Measurements from ENCODE around the gene SHISAL1.

SHISAL1 gene

DNA sequence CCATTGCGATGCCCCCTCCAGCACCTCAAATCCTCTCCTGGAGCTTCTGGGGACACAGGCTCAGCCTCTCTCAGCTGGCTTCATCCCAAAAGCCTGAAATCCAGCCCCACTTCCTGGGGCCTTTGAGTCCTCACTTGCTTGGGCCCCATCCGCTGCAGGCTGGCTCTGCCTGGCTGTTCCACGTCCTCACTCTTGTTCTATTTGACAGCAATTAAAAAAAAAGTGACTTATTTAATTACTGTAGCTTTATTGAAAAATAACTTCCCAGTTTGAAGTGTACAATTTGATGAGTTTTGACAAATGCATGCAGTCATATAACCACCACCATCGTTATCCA is 104.8 kb downstream of the SHISAL1 start:
- no peak for DNase-seq (ENCODE audit: low spot score)

DNA sequence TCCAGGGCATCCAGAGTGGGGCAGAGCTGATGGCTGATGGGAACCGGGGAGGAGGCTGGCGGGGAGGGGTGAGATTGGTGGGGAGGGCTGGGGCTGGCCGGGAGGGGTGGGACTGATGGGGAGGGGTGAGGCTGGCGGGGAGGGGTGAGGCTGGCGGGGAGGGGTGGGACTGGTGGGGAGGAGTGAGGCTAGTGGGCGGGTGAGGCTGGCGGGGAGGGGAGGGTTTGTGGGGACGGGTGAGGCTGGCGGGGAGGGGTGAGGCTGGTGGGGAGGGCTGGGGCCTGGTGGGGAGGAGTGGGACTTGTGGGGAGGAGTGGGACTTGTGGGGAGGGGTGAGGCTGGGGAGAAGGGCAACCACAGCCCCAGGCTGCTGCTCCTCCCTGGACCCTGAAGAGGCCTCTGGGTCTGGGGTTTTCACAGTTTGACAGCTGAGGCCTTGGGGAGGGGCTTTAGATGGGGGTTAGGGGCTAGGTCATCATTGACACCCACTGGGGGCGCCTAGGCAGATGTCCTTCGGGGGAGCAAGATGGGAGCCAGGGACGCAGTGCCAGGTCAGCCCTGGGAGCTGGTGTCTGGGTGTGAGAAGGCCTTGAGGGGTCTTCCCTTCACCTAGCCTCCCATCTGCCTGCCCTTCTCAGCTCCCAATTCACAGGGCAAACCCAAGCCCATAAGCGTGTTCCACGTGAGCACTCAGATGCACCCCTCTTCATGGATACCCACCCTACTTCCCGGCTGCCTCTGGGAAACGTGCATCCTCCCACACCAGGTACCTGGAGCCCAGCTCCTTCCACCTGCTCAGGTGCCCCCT is 105.4 kb downstream of the SHISAL1 start:
- no peak for DNase-seq (ENCODE audit: low spot score)

DNA sequence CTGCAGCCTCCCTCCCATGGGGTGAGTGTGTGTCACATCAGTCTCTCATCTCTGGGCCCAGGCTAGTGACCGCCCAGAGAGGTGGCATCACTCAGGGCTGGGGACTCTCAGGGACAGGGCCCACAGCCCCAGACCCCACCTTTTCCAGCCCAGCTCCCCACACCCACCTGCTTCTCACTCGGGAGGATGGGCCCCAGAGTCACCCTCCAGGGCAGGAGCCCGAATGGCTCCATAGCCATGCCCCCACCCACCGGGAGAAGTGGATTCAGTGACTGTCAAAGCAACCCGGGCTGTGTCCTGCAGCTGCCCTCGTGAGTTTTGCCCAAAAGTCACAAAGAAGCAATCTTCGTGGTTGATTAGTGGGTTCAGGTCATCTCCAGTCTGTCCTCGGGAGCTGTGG is 106.1 kb downstream of the SHISAL1 start:
- no peak for DNase-seq (ENCODE audit: low spot score)

DNA sequence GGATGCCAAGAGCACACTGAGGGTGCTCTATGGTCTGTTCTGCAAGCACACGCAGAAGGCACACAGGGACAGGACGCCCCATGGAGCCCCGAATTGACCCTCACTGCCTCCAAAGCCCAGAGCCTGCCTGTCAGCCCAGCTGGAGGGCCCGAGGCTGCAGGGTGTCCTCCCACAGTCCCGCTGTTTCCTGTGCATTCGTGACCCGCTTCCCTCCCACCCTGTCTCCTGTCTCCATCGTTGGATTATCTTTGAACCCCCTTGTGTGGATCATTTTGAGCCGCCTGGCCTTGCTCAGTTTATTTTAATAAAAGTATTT is 106.5 kb downstream of the SHISAL1 start:
- no peak for DNase-seq (ENCODE audit: low spot score)

DNA sequence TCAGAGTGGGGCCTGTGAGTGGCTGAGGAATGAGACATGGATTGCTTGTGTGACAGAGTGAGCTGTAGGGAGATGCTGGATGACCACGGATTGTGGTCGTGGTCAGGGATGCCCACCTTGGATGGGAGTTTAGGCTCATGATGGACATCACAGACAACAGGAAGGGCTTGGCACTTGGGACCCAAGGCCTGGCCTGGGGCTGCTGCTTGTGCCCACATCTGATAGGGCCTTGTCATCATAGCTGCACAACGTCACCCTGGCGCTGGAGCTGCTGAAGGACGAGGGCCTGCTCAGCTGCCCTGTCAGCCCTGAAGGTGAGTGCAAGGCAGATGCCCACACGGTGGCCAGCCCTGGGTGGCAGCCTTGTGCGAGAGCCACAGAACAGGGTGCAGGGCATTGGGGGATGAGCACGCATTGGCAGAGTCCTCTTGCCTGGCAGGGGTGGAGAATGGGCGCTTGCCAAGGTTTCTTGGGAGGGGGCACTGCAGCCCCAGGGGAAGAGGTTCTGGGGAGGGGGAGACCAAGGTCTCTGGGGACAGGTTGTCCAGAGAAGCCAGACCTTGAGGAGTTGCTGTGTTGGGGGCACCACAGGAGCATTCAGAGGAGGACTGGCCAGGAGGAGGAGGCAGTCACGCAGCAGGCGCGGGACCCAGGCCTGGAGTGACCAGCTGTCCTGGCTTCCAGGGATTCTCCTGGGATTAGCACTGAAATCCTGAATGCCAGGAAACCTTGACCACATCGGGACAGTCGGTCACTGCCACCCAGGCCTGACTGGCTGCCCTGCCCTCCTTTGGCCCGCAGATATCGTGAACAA is 107.0 kb downstream of the SHISAL1 start:
- DNase-seq (ENCODE audit: low spot score) = no peak

DNA sequence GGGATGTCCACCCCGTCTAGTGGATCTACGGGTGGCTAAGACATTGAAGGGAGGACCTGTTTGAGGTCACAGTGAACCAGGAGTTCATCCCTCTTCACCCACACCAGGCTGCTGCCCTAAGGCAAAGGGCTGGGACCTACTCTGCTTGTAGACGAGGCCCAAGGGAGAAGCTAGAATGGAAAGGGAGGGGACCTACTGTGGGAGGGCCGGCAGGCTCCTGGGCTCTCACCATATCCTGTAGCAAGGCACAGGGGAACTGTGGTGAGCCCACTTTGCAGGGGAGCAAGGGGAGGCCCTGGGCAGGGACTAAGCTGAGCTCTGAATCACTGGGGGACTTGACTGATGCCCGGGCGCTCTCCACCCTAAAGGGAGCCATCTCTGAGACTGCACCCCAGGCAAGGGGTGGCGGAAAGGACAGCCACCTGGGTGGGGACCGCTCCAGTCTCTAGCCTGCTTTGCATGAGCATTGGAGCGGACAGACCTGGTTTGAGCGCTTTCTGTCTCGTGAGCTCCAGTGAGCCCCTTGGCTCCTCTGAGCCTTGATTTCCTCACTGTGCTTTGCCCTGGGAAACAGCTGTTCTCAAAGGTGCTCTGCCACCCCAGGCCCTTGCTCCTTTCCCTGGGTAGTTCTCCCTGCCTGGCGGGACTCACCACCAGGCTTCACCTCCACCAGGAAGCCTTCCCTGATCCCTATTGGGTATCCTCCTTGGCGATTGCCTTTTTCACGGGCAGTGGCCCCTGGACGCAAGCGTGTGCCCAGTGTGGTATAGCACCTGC is 107.8 kb downstream of the SHISAL1 start:
- no peak for DNase-seq (ENCODE audit: low spot score)

DNA sequence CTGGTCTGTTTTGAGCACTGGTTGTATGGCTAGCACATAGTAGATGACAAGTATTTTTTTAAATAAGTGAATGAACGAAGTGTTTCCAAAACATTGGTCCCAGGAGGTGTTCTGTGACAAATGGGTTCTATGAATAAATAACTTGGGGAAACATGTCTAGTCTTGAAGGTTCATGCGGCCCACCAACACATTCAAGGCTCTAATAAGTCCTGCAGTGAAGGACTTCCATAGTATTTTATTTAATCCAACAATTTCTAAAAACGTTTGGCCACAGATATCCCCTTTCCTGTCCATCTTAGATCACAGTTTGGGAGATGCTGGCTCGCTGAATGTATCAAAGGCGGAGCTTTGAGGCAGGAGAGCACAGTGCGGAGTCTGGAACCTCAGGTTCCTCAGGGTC is 109.5 kb downstream of the SHISAL1 start:
- no peak for DNase-seq (ENCODE audit: low spot score)

DNA sequence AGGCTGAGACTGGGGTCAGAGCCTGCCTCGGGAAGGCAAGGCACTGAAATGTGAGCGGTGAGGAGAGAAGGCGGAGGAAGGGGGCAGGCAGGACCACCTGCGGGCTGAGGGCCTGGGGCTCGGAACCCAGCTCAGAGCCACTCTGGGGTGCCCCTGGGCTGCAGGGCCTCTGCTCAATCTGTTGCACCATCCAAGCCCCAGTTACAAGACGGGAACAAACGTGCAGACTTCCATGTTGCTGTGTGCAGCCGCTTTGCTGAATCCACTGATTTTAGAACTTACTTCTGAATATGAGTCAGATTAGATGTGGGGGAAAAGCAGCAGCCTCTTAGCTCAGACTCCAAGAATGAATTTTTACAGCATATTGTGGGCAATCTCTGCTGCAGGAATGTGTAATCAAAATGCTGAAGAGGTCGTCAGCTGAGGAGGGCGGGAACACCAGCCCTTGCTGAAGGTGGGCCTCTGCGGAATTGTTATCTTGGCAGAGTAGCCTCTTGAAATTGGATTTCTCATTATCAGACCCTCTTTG is 110.4 kb downstream of the SHISAL1 start:
- no peak for DNase-seq (ENCODE audit: low spot score)

DNA sequence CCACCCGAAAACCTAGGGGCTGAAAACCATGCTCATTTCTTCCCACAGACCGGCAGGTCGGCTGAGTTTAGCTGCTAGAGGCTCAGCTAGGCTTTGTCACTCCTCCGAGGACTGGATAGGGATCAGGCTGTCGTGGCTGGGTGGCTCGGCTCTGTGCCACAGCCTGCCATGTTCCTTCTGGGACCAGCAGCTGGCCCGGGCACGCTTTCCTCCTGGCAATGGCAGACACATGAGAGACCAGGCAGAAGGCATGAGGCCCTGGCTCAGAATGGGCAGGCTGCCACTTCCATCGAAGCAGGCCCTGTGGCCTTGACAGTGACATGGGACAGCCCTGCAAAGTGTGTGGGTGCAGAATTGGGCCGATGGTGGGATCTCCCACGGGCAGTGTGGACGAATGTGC is 111.1 kb downstream of the SHISAL1 start:
- no peak for DNase-seq (ENCODE audit: low spot score)

DNA sequence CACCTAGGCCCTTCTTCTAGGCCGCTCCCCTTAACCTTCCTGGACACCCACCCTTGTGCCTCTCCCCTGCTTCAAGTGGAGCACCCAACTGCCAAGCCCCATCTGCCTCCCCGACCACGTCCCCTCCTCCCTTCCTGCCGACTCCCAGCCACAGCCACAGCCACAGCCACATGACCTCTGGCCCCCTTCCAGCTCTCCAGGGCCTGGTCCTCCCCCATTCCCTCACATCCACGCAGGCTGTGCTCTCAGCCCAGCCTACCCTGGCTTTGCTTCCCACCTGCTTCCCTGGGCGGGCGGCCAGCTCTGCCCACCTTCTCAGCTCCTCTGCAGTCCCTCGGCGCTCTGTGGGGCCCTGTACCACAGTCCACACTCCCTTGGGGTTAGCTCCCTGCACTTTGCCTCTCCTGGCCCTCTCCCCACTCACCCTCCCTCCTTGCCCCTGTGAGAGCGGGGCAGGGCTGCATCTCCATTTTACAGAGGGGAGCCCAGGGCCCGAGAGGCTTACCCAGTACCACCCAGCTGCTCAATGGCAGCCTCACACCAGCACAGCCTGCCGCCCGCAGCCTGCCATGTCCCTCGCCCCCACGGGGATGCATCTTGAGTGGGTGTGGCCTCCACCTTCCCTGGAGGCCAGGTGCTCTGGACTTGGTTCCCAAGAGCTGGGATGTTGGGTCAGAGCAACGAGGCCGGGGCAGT is 111.7 kb downstream of the SHISAL1 start:
- no peak for DNase-seq (ENCODE audit: low spot score)

DNA sequence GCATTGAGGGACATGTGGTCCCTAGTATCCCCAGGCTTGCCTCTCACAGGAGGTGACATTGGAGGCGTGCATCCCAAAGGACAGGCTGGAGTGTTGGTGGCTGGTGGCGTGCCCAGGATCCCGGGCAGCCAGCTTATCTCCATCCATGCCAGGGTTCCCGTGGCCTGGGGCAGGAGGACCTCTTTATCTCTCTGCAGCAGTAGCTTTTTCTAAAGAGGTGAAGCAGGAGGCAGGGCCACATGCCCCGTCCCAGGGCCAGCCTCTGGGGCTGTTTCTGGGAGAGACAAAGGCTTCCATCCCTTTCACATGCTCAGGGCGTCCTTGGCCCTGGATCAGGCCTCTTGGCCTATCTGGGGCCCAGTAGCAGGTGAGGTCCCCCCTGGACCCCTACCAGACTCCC is 112.3 kb downstream of the SHISAL1 start:
- DNase-seq (ENCODE audit: low spot score) = no peak

DNA sequence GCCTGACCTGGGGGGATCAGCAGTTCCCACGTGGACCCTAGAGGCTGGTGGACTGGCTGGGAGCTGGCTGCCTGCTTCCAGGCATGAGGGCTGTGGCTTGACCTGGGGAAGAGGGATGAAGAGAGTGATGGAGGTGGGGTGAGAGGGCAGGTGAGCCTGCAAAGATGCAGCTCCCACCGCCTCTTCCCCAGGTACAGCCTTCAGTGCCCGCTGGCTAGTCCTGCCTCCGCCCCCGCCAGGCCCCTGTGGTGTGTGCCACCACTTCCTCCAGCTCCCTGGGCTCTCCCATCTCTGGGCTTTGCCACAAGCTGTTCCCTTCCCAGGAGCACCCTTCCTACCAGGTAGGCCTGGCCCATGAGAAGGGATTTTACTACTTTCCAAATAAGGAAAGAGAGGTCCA is 112.9 kb downstream of the SHISAL1 start:
- DNase-seq (ENCODE audit: low spot score) = no peak

DNA sequence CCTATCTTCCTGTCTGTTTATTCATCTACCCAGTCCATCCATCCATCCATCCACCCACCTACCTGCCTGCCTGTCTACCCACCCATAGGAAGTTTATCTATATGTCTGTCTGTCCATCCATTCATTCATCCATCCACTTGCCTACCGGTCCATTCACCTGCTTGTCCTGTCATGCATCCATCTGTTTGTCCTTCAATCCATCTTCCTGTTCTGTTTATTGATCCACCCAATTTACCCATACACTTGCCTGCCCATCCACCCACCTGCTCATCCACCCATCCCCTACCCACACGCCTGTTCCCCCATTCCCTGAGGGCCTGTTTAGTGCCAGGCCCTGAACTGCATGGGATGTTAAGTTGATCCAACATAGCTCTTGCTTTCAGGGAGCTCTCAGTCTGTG is 113.6 kb downstream of the SHISAL1 start:
- DNase-seq (ENCODE audit: low spot score) = no peak

DNA sequence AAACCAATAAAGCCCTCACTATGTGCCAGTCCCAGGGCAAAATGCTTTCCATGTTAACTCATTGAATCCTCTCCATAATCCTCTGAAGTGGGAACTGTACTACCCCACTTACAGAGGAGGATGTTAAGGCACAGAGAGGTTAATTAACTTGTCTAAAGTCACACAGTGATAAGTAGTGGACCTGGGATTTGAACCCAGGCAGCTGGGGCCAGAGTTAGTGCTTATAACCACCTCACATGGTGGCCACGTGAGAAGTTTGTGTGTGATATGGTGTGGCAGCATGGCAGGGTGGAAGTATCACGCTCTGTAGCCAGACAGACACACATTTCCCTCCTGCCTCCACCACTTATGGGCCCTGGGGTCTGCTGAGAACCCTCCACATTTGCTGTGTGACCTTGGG is 115.5 kb downstream of the SHISAL1 start:
- no peak for DNase-seq (ENCODE audit: low spot score)

DNA sequence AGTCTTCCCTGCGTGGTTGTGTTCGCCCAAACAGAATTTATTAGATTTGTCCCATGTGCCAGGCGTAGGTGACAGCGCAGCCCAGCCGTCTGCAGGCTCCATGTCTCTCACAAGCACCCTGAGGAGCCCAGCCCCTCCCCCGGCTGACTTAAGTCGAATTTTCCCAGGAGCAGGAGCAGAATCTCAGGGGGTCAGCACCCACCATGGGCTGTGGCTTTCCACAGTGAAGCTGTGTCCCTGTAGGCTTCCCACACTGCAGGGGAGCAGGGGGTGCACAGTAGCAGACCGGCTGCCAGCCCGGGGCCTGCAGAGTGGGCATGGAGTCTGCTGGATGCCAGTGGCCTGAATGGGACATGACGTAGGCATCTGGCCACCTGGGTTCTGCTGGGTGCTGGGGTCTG is 116.0 kb downstream of the SHISAL1 start:
- DNase-seq (ENCODE audit: low spot score) = no peak

DNA sequence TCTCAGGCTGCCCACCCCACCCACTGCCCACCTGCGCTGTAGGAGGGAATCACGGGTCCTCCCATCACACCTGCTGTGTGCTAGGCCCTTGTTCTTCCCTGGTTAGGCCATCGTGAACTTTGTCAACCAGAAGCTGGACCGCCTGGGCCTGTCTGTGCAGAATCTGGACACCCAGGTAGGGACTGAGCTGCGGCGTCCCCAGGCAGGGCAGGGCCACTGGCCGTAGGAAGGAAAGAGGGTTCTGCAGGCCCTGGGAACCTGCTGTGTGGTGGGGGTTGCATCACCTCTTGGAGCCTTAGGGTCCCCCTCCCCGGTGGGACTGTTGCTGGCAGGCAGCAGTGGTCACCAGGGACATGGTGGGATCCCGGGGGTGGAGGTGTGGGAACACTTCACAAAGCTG is 116.5 kb downstream of the SHISAL1 start:
- no peak for DNase-seq (ENCODE audit: low spot score)

DNA sequence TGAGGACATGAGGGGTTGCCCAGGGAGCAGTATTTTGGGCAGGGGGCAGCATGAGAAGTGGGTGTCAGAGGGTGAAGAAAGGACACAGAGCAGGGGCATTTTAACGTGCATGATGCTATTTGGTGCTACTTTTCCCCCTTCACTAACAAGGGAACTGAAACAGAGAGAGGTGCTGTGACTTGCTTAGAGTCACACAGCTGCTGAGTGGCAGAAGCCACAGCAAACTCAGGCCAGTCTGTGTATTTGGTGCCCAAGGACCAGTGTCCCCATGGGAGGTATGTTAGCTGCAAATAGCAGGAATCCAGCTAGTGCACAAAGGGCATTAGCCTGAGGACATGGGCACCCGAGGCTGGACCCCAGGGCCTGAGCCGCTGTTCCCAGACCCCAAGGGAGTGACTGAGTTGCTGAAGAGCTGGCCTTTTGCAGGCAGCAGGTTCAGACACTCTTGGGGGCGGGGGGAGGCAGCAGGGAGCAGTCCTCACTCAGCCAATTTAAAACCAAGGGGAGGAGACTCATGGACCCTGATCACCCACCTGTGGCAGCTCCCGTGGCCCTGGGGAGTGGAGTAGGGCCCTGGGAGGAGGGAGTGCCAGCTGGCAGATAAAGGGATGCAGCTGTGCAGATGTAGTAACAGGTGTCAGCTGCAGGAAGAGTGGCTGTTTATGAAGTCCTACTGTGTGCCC is 117.4 kb downstream of the SHISAL1 start:
- no peak for DNase-seq (ENCODE audit: low spot score)

DNA sequence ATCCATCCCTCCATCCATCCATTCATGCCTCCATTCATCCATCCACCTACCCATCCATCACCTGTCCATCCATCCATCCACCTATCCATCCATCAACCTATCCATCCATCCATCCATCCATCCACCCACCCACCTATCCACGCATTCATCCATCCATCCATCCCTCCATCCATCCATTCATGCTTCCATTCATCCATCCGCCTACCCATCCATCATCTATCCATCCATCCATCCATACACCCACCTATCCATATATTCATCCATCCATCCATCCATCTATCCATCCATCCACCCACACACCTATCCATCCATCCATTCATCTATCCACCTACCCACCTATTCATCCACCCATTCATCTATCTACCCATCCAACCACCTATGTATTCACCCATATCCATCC is 118.2 kb downstream of the SHISAL1 start:
- no peak for DNase-seq (ENCODE audit: low spot score)
